HepG2 (cell line): ENCODE results near the gene SLC34A3. TPM values are rescaled to one million over a fixed set of nuclear protein-coding genes. Genes with fewer than 3 reads are reported as not detected.

Experiments used
- CENPX ChIP-seq: sonication (generic); formaldehyde crosslinking; IDR thresholded peaks from 2 replicates; pipeline ENCODE4 v1.9.0; 2021; ENCODE audit warnings: mild to moderate bottlenecking, missing genetic modification reagents, moderate library complexity
- CREM ChIP-seq, 2 experiments: sonication (generic) in 1 of 2; formaldehyde crosslinking in 1 of 2; IDR thresholded peaks; 2 replicates each; pipeline versions ENCODE4 v1.4.0 to v1.6.1; 2016 to 2020; ENCODE audit warnings: antibody characterized with exemption in 1 of 2, mild to moderate bottlenecking in 1 of 2, missing genetic modification reagents in 1 of 2
- KLF15 ChIP-seq: sonication (generic); formaldehyde crosslinking; IDR thresholded peaks from 2 replicates; pipeline ENCODE4 v1.8.1; 2023; ENCODE audit warnings: borderline replicate concordance, mild to moderate bottlenecking, inconsistent platforms, missing genetic modification reagents, mixed read lengths
- KMT2B ChIP-seq: IDR thresholded peaks from 2 replicates; pipeline ENCODE4 v1.6.1; 2016; ENCODE audit warnings: missing genetic modification reagents, missing compliant biosample characterization
- MXI1 ChIP-seq: IDR thresholded peaks from 3 replicates; pipeline ENCODE4 v1.6.1; 2012; ENCODE audit warnings: low read depth, low read length, inconsistent platforms, borderline replicate concordance
- NFE2L1 ChIP-seq: sonication (generic); formaldehyde crosslinking; IDR thresholded peaks from 2 replicates; pipeline ENCODE4 v1.4.0; 2020; ENCODE audit warnings: missing genetic modification reagents, mild to moderate bottlenecking, borderline replicate concordance
- NFIB ChIP-seq: sonication (generic); formaldehyde crosslinking; IDR thresholded peaks from 2 replicates; pipeline ENCODE4 v1.9.0; 2021; ENCODE audit warnings: missing genetic modification reagents, mild to moderate bottlenecking, borderline replicate concordance
- SALL2 ChIP-seq: sonication (generic); formaldehyde crosslinking; IDR thresholded peaks from 2 replicates; pipeline ENCODE4 v1.8.1; 2023; ENCODE audit warnings: mild to moderate bottlenecking, missing genetic modification reagents, inconsistent platforms
- SMARCC2 ChIP-seq: fragments of 450-650 bp; IDR thresholded peaks from 2 replicates; pipeline ENCODE4 v1.6.1; 2017; ENCODE audit warnings: antibody characterized with exemption, mild to moderate bottlenecking
- TARDBP ChIP-seq: sonication (generic); formaldehyde crosslinking; IDR thresholded peaks from 2 replicates; pipeline ENCODE4 v1.8.0; 2022; ENCODE audit warnings: mild to moderate bottlenecking, missing genetic modification reagents
- ZNF224 ChIP-seq: sonication (generic); formaldehyde crosslinking; IDR thresholded peaks from 2 replicates; pipeline ENCODE4 v1.5.0; 2020; ENCODE audit warnings: mild to moderate bottlenecking, missing genetic modification reagents
- ZNF235 ChIP-seq: sonication (generic); formaldehyde crosslinking; IDR thresholded peaks from 2 replicates; pipeline ENCODE4 v1.8.1; 2023; ENCODE audit warnings: mild to moderate bottlenecking, missing genetic modification reagents, borderline replicate concordance
- ZNF446 ChIP-seq: sonication (generic); formaldehyde crosslinking; IDR thresholded peaks from 2 replicates; pipeline ENCODE4 v1.5.0; 2020; ENCODE audit warnings: mild to moderate bottlenecking, missing genetic modification reagents
- ZNF572 ChIP-seq: sonication (generic); formaldehyde crosslinking; IDR thresholded peaks from 2 replicates; pipeline ENCODE4 v1.5.1; 2020; ENCODE audit warnings: mild to moderate bottlenecking, missing genetic modification reagents
- ZNF749 ChIP-seq: sonication (generic); formaldehyde crosslinking; IDR thresholded peaks from 2 replicates; pipeline ENCODE4 v1.8.0; 2022; ENCODE audit warnings: mild to moderate bottlenecking, missing genetic modification reagents, moderate library complexity, borderline replicate concordance
- polyA plus RNA-seq, 8 experiments: library from polyadenylated mRNA; depleted of rRNA in 3 of 8; stranded (reverse) in 7 of 8; unstranded in 1 of 8; fragments of >200 nt; fragmentation: Illumina TruSeq in 4 of 8; extraction: Trizol in 4 of 8; gene quantifications; 2 replicates each; pipeline versions ENCODE4 v1.2.1 to v1.2.3, GENCODE V29; 2011 to 2016; ENCODE audit warnings: low read depth in 4 of 8, missing spikeins in 1 of 8, mixed read lengths in 1 of 8; ENCODE audit not compliant: insufficient read depth in 1 of 8
- total RNA-seq, 5 experiments: library from RNA; depleted of rRNA; stranded (reverse); fragments of >200 nt; fragmentation: Illumina TruSeq; extraction: Trizol; gene quantifications; 2 replicates each; pipeline ENCODE4 v1.2.3, GENCODE V29; 2016; ENCODE audit warnings: low read depth in 1 of 5
- TF ChIP-seq, protein P1 (sequence below): sonication (generic); formaldehyde crosslinking; IDR thresholded peaks from 2 replicates; pipeline ENCODE4 v1.5.0; 2020; ENCODE audit warnings: missing genetic modification reagents, mild to moderate bottlenecking, borderline replicate concordance
- TF ChIP-seq, protein P2 (sequence below): sonication (generic); formaldehyde crosslinking; conservative IDR thresholded peaks from 2 replicates; pipeline ENCODE4 v1.8.0; 2022; ENCODE audit warnings: missing genetic modification reagents
- TF ChIP-seq, protein P3 (sequence below): sonication (generic); formaldehyde crosslinking; IDR thresholded peaks from 2 replicates; pipeline ENCODE4 v1.5.0; 2020; ENCODE audit warnings: mild to moderate bottlenecking, missing genetic modification reagents
- TF ChIP-seq, protein P4 (sequence below): sonication (generic); formaldehyde crosslinking; IDR thresholded peaks from 2 replicates; pipeline ENCODE4 v1.8.1; 2022; ENCODE audit warnings: low read depth, mild to moderate bottlenecking, missing genetic modification reagents

Gene SLC34A3
- total and polyA plus RNA-seq, 2 of the 13 experiments (the other 11 are each of a cell fraction or from before 2014, with no cell fraction given): 0.07 to 1.0 TPM

DNA sequence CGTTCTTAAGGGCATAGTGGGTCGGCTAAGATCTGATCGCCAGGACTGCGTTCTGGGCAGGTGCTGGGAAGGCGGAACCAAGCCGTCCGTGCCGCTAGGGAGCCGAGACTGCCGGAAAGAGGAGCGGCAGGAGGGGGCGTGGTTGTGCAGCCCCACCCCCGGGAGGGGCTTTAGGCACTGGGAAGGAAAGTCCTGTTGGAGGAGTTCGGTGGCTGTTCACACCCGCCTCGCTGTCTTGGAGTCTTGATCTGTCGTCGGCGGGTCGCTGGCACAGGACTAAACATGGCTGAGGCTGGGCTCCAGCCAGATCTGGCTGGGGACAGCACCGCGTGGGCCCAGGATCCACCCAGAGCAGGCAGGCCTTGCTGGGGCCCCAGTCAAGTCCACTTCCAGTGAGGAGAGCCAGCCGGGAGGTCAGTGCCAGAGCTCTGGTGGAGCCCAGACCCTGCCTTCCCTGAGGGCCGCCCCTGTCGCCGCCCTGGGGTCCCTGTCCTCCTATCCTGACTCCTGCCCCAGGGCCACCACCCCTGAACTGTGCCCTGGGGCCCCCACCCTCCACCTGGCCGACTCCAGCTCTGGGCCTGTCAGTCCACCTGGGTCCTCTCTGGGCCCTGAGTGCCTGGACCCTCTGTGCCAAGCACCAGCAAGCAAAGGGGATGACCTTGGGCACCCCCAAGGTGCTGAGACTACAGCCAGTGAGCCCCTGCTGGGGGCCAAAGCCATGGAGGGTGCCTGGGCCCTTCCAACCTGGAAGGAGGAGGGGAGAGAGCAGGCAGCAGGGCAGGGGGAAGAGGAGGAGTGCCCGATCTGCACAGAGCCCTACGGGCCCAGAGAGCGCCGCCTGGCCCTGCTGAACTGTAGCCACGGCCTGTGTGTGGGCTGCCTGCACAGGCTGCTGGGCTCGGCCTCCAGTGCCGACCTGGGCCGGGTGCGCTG, 13.2 kb upstream of the SLC34A3 start (continued):
- TF ChIP-seq, protein P1, sequence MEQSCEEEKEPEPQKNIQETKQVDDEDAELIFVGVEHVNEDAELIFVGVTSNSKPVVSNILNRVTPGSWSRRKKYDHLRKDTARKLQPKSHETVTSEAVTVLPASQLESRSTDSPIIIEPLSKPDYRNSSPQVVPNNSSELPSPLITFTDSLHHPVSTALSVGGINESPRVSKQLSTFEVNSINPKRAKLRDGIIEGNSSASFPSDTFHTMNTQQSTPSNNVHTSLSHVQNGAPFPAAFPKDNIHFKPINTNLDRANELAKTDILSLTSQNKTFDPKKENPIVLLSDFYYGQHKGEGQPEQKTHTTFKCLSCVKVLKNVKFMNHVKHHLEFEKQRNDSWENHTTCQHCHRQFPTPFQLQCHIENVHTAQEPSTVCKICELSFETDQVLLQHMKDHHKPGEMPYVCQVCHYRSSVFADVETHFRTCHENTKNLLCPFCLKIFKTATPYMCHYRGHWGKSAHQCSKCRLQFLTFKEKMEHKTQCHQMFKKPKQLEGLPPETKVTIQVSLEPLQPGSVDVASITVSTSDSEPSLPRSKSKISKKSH (CRISPR knock-in tag): 0 out of 2 replicates have a peak, but pooled peaks have one; percentile 13
- TF ChIP-seq KLF15 (CRISPR knock-in tag): peak; percentile 27; the same call in 1 of the 2 replicates
- no peak for TF ChIP-seq SMARCC2
- no peak for TF ChIP-seq ZNF749 (CRISPR knock-in tag)
- TF ChIP-seq, protein P2, sequence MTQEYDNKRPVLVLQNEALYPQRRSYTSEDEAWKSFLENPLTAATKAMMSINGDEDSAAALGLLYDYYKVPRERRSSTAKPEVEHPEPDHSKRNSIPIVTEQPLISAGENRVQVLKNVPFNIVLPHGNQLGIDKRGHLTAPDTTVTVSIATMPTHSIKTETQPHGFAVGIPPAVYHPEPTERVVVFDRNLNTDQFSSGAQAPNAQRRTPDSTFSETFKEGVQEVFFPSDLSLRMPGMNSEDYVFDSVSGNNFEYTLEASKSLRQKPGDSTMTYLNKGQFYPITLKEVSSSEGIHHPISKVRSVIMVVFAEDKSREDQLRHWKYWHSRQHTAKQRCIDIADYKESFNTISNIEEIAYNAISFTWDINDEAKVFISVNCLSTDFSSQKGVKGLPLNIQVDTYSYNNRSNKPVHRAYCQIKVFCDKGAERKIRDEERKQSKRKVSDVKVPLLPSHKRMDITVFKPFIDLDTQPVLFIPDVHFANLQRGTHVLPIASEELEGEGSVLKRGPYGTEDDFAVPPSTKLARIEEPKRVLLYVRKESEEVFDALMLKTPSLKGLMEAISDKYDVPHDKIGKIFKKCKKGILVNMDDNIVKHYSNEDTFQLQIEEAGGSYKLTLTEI (CRISPR knock-in tag): no peak
- no peak for TF ChIP-seq CENPX (CRISPR knock-in tag)
- TF ChIP-seq ZNF235: 0 out of 2 replicates have a peak, but pooled peaks have one; percentile 28
- TF ChIP-seq, protein P3, sequence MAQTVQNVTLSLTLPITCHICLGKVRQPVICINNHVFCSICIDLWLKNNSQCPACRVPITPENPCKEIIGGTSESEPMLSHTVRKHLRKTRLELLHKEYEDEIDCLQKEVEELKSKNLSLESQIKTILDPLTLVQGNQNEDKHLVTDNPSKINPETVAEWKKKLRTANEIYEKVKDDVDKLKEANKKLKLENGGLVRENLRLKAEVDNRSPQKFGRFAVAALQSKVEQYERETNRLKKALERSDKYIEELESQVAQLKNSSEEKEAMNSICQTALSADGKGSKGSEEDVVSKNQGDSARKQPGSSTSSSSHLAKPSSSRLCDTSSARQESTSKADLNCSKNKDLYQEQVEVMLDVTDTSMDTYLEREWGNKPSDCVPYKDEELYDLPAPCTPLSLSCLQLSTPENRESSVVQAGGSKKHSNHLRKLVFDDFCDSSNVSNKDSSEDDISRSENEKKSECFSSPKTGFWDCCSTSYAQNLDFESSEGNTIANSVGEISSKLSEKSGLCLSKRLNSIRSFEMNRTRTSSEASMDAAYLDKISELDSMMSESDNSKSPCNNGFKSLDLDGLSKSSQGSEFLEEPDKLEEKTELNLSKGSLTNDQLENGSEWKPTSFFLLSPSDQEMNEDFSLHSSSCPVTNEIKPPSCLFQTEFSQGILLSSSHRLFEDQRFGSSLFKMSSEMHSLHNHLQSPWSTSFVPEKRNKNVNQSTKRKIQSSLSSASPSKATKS: no peak
- peak; percentile 51; the same call in 1 of the 2 replicates for TF ChIP-seq ZNF572 (CRISPR knock-in tag)
- TF ChIP-seq, protein P4, sequence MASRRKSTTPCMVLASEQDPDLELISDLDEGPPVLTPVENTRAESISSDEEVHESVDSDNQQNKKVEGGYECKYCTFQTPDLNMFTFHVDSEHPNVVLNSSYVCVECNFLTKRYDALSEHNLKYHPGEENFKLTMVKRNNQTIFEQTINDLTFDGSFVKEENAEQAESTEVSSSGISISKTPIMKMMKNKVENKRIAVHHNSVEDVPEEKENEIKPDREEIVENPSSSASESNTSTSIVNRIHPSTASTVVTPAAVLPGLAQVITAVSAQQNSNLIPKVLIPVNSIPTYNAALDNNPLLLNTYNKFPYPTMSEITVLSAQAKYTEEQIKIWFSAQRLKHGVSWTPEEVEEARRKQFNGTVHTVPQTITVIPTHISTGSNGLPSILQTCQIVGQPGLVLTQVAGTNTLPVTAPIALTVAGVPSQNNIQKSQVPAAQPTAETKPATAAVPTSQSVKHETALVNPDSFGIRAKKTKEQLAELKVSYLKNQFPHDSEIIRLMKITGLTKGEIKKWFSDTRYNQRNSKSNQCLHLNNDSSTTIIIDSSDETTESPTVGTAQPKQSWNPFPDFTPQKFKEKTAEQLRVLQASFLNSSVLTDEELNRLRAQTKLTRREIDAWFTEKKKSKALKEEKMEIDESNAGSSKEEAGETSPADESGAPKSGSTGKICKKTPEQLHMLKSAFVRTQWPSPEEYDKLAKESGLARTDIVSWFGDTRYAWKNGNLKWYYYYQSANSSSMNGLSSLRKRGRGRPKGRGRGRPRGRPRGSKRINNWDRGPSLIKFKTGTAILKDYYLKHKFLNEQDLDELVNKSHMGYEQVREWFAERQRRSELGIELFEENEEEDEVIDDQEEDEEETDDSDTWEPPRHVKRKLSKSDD: no peak
- no peak for TF ChIP-seq TARDBP (CRISPR knock-in tag)
- TF ChIP-seq NFIB (CRISPR knock-in tag): no peak
- TF ChIP-seq MXI1: peak; percentile 63; the same call in 1 of the 3 replicates
- no peak for TF ChIP-seq KMT2B (CRISPR knock-in tag)
- TF ChIP-seq SALL2 (CRISPR knock-in tag): 0 out of 2 replicates have a peak, but pooled peaks have one; percentile 36
- peak; percentile 20; the same call in 1 of the 2 replicates for TF ChIP-seq CREM (IDR thresholded peaks at IDR 0.05)
- TF ChIP-seq CREM (CRISPR knock-in tag; IDR thresholded peaks at IDR 0.05): no peak
- TF ChIP-seq NFE2L1 (CRISPR knock-in tag): no peak
- TF ChIP-seq ZNF224 (CRISPR knock-in tag): 0 out of 2 replicates have a peak, but pooled peaks have one; percentile 33
- TF ChIP-seq ZNF446 (CRISPR knock-in tag): 0 out of 2 replicates have a peak, but pooled peaks have one; percentile 21
